Measurements from ENCODE around the gene MDK.
A peak's percentile ranks its signal among the peaks of the same experiment; 100 is the strongest.

MDK gene, protein sequence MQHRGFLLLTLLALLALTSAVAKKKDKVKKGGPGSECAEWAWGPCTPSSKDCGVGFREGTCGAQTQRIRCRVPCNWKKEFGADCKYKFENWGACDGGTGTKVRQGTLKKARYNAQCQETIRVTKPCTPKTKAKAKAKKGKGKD

DNA sequence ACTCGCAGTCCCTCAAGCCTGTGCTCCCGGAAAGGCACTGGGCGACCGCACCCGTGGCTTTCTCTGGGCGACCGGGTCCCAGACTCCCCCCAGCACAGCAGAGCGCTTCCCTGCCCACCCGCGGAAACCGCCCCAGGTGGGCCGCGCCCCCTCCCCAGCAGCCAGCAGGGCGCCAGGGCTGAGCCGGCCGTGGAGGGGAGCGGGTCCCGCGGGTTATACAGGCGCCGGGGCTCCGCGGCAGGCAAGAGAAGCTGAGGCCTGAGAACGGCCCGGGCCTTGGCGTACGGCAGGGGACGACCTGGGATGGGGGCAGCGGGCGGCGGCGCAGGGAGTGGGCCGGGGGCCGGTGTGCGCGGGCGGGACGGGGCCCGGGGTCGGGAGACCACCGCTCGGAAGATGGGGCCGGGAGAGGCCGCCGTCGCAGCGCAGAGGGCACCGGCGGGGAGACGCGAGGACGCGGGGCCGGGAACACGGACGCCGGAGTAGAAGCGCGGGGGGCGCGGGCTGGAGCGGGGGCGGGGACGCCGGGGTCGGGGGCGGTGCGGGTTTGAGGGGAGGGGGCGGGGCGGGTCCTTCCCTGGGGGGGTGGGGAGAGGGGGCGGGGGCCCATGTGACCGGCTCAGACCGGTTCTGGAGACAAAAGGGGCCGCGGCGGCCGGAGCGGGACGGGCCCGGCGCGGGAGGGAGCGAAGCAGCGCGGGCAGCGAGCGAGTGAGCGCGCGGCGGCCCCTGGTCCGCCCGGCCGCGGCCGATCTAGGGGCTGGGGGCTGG lies at the start of gene MDK:
MDK (plus strand) TSS at position 622 of the 771 bp plus-strand sequence. CDS start 389 bp downstream, outside the sequence.
- no peak for DNase-seq

GRCh38 chr11:46332093-46332567 lies 49.3 kb upstream of the MDK start:
- DNase-seq: no peak

DNA sequence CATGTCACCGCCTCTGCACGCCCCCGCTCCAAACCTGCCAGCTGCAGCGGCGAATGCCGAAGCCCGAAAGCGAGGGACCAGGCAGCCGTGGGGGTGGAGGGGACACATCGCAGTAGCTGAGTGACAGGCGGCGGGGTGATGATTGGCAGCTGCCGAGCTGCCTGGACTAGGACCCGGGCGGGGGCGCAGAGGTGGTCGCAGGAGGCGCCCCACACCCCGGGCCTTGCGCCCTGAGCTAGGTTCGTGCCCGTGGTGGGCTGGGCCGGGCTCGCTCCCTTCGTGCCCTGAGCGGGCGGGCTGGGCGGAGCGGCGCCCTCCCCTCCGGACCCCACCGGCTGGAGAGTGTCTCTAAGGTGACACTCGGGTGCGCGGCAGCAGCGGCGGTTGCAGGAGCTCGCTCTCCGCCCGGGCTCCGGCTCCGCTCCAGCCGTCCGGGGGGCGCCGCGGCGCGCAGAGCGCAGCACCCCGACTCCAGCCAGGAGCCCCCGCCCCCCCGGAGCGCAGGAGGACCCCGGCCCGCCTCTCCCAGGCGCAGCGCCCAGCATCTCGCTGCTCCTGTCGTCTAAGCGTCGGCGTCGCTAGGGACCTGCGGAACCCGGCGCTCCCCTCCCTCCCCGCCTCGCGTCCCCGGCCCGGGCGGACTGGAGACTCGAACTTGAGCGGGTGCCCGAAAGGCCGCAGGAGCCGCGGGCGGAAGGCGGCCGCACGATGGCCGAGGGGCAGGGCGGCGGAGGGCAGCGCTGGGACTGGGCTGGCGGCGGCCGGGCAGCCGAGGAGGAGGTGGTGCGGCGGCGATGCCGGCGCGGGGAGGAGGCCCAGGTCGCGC lies 48.7 kb upstream of the MDK start:
- DNase-seq: no peak

GRCh38 chr11:46333394-46333947 lies 48.0 kb upstream of the MDK start:
- no peak for DNase-seq

- no peak for DNase-seq
Measured at GRCh38 chr11:46334211-46334610, 47.3 kb upstream of the MDK start.

DNA sequence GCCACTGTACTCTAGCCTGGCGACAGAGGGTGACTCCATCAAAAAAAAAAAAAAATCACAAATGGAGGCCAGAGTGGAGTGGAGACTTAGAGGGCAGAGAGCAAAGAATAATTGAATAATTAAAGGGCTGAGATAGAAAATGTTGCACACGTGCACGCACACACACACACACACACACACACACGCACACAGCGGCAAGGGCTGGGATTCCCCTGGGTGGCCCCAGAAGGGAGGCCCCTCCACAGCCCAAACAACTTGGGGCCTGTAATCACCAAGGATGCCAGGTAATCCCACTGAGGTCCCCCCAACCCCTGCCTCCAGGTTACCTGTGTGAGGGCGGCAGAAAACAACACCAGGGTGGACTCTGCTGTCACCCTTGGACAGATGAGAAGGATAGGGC lies 46.2 kb upstream of the MDK start:
- DNase-seq: no peak

DNA sequence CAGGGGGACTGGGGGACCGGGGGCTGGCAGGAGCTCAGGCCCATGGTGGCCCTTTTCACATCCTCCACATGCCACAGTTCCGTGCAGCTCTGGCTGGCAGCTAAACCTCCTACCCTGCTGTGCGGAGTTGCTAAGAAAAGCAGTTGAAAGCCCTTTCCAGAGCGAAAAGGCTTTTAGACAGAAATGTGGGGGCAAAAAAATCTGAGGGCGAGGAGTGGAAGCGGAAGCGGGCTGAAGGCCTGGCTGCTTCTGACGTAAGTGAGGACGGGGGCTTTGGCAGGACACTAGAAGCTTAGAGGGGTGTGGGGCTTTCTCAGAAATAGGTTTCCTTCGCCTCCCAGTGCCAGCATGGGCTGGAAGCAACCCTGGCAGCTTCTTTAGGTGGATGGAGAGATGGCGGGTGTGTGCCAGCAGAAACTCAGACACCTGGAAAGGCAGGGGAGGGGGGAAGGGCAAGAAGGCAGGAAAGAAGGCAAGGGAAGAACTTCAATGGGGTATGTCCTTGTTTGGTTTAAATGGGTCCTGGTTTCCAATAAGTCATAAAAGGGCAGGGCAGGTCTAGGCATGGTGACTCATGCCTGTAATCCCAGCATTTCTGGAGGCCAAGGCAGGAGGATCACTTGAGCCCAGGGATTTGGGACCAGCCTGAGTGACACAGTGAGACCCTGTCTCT lies 45.4 kb upstream of the MDK start:
- no peak for DNase-seq

DNA sequence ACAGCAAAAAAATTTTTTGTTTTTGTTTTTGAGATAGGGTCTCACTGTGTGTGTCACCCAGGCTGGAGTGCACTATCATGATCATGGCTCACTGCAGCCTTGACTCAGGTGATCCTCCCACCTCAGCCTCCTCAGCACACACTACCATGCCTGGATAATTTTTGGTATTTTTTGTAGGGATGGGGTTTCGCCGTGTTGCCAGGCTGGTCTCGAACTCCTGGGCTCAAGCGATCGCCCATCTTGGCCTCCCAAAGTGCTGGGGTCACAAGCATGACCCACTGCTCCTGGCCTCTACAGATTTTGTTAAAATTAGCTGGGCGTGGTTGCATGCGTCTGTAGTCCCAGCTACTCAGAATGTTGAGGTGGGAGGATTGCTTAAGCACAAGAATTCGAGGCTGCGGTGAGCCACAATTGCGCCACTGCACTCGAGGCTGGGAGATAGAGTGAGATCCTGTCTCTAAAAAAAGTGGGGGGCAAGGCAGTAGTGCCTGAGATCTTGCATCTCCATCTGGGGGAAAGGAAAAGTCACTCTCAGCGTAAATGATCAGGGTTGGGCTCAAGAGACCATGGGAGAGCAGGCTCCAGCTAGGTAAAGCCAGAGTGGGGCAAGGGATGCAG lies 44.8 kb upstream of the MDK start:
- DNase-seq: no peak

GRCh38 chr11:46337626-46338345 lies 43.7 kb upstream of the MDK start:
- DNase-seq: no peak

DNA sequence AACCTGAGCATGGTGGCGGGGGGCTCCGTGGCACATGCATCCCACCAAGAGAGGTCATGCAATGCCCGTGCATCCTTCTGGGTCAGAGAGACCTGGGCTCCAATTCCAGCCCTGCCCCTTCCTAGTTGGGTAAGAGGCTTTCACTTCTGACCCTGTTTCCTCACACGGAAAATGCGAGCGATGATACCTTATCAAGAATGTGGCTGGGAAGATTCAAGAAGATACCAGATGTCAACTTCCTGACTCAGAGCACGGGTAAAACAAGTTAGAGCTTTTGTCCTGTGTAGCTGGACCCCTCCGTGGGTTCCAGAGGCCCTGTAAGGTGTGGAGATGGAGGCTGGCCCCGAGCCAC lies 42.9 kb upstream of the MDK start:
- DNase-seq: no peak

- no peak for DNase-seq
Measured at GRCh38 chr11:46338988-46339666, 42.3 kb upstream of the MDK start.

- DNase-seq: no peak
Measured at GRCh38 chr11:46339816-46340215, 41.7 kb upstream of the MDK start.

DNA sequence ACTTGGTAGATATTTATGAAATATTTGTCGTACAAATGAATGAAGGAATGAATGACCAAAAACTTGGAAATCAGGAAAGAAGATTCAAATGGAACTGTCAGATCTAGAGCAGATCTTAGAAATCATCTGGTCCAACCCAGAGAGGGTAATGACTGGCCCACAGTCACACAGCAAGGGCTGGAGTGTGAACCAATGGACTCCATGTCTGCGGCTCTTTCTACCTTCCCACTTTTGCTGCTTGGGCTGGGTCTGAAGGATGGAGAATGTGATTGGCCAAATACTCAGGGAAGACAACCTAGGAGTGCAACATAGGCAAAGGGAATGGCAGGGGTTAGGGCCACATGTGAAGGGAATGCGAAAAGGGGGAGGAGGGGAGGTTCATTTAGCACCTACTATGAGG lies 40.0 kb upstream of the MDK start:
- no peak for DNase-seq

DNA sequence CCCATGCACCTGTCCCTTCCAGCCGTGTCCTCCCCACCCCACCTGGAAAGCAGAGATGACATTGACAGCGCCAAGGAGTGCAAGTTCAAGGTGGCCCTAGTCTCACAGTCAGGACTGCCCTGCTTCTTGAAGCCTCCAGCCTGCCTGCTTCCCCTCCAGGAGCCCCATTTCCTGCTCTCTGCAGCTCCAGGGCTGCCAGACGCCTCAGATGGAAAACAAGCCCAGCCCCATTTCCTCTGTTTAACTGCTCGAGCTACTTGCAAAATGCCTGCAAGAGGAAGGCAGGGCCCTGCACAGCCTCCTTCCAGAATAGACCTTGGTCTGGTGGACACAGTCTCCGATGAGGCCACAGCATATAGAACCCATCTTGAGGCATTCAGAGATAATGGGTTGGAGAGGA lies 39.2 kb upstream of the MDK start:
- peak; percentile 30 for DNase-seq

GRCh38 chr11:46343520-46343919 lies 37.9 kb upstream of the MDK start:
- DNase-seq: no peak

GRCh38 chr11:46345131-46345597 lies 36.3 kb upstream of the MDK start:
- DNase-seq: no peak

GRCh38 chr11:46345881-46346484 lies 35.5 kb upstream of the MDK start:
- DNase-seq: peak; percentile 50

- DNase-seq: peak; percentile 93
Measured at GRCh38 chr11:46346886-46347636, 34.4 kb upstream of the MDK start, which contains the start of gene DGKZ. Gene DGKZ, plus strand, starts transcription at chr11:46347463. Its CDS starts 197 bp downstream, at chr11:46347660.

- DNase-seq: no peak
Measured at GRCh38 chr11:46347637-46348311, 33.7 kb upstream of the MDK start.

All from activated CD4-positive, alpha-beta T cell treated with anti-CD3 and anti-CD28 coated beads, Interleukin-2, Interleukin-6, amounts not matched to agents 100 ng/mL and 50 ng/mL, durations not matched to agents 16 hours and 8 hours (primary cell).